ENCODE data around the gene TSSK3. TPM values are rescaled to one million over a fixed set of nuclear protein-coding genes. Genes with fewer than 3 reads are reported as not detected.

Gene TSSK3
- total RNA-seq, 1 experiment from 2014 or later: 3.9 TPM

DNA sequence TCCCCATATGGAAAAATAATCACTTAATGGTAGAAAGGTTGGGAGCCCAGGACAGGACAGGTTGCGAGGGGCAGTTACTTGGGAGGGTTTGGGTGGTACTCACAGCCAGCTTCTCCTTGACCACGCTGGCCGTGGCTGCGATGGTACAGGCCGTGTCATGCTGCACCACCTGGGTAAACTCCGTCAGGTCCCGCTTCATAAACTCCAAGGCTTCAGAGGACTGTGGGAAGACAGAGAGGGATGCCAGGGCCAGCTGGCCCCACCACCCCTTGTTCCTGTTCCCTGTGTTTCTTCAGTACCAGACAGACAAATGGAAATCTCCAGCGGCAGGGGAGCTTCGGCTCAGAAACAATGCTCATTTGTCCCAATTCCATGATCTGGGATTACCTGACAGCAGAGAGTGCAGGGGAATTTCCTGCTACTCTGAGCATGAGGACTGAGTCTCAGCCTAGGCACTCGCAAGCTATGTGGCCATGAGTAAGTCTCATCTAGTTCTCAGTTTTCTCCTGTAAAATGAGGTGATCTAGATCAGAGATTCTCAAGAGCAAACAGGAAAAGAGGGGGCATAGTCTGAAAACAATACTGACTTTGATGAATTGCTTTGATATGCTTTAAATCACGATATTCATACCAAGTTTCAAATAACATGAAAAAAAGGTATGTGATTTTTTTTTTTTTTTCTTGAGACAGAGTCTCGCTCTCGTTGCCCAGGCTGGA is 24.5 kb downstream of the TSSK3 start:
- no peak overlapping the region for H2AFZ ChIP-seq
- peaks cover 15% of the 10 kb centered on the region for H3K79me2 ChIP-seq (ENCODE audit: low read depth)
- intact Hi-C loops (cut with micrococcal nuclease; ENCODE audit: unreplicated experiment): no loop called here
- 0 out of 2 replicates have a peak, but pooled peaks cover 3% of the 10 kb centered on the region for H3F3A ChIP-seq (ENCODE audit: insufficient read depth, low read depth)
- CTCF ChIA-PET: no interaction called here
- peaks cover 32% of the 10 kb centered on the region for H3K36me3 ChIP-seq (ENCODE audit: low read depth)
- no peaks in the 10 kb centered on the region for H3K27me3 ChIP-seq (ENCODE audit: insufficient read depth, low read depth)
- no peak for DNase-seq
- H3K9me2 ChIP-seq (ENCODE audit: insufficient read depth): no peaks in the 10 kb centered on the region
- H4K20me1 ChIP-seq (ENCODE audit: insufficient read depth): peaks cover 4% of the 10 kb centered on the region
- POLR2A ChIA-PET (ENCODE audit: unreplicated experiment): no interaction called here
- no TSS peak for BruUV-seq (replicated peaks)
- no peak overlapping the region for H3K4me2 ChIP-seq
- no peaks in the 10 kb centered on the region for H3K4me1 ChIP-seq (replicated peaks; ENCODE audit: insufficient read depth)
- no peak overlapping the region for H3K27ac ChIP-seq
- H3K9me3 ChIP-seq (ENCODE audit: insufficient read depth, low read depth): no peaks in the 10 kb centered on the region
- no peak overlapping the region for H3K4me3 ChIP-seq
- TF ChIP-seq, protein P1, sequence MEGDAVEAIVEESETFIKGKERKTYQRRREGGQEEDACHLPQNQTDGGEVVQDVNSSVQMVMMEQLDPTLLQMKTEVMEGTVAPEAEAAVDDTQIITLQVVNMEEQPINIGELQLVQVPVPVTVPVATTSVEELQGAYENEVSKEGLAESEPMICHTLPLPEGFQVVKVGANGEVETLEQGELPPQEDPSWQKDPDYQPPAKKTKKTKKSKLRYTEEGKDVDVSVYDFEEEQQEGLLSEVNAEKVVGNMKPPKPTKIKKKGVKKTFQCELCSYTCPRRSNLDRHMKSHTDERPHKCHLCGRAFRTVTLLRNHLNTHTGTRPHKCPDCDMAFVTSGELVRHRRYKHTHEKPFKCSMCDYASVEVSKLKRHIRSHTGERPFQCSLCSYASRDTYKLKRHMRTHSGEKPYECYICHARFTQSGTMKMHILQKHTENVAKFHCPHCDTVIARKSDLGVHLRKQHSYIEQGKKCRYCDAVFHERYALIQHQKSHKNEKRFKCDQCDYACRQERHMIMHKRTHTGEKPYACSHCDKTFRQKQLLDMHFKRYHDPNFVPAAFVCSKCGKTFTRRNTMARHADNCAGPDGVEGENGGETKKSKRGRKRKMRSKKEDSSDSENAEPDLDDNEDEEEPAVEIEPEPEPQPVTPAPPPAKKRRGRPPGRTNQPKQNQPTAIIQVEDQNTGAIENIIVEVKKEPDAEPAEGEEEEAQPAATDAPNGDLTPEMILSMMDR (conservative IDR thresholded peaks at IDR 0.05): no peak
- no peak for TF ChIP-seq EZH2 (IDR thresholded peaks at IDR 0.05; ENCODE audit: low read depth)

DNA sequence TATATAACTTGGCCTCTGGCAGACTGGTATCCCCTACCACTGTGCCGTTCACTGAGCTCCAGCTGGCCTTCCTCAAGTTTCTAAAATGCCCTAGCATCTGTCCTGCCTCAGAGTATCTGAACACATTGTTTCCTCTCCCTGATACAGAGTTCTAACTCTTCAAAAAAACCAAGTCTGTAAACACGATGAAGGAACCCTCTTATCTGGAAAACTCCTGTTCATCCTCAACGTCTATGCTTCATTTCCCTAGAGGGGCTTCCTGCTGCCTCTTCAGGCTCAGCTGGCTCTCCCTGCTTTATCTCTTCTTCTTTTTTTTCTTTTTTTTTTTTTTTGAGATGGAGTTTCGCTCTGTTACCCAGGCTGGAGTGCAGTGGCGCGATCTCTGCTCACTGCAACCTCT is 26.3 kb downstream of the TSSK3 start:
- Histone ChIP-seq H4K20me1 (ENCODE audit: insufficient read depth) (peaks cover 6% of the 10 kb centered on the region), H3K27me3 (ENCODE audit: insufficient read depth, low read depth) (no peaks in the 10 kb centered on the region), H2AFZ (no peak overlapping the region), H3K79me2 (ENCODE audit: low read depth) (peaks cover 33% of the 10 kb centered on the region), H3K27ac (no peak overlapping the region), H3K9me2 (ENCODE audit: insufficient read depth) (no peaks in the 10 kb centered on the region), H3K36me3 (ENCODE audit: low read depth) (peaks cover 24% of the 10 kb centered on the region), H3K9me3 (ENCODE audit: insufficient read depth, low read depth) (no peaks in the 10 kb centered on the region), H3F3A (ENCODE audit: insufficient read depth, low read depth) (0 out of 2 replicates have a peak, but pooled peaks cover 3% of the 10 kb centered on the region), H3K4me1 (replicated peaks; ENCODE audit: insufficient read depth) (peaks cover 12% of the 10 kb centered on the region), H3K4me3 (no peak overlapping the region), H3K4me2 (no peak overlapping the region)
- CTCF ChIA-PET: no interaction called here
- TF ChIP-seq EZH2 (IDR thresholded peaks at IDR 0.05; ENCODE audit: low read depth): no peak
- TF ChIP-seq, protein P1 (conservative IDR thresholded peaks at IDR 0.05): no peak
- DNase-seq: no peak
- BruUV-seq (replicated peaks): no TSS peak
- intact Hi-C loops (cut with micrococcal nuclease; ENCODE audit: unreplicated experiment): no loop called here
- POLR2A ChIA-PET (ENCODE audit: unreplicated experiment): no interaction called here

DNA sequence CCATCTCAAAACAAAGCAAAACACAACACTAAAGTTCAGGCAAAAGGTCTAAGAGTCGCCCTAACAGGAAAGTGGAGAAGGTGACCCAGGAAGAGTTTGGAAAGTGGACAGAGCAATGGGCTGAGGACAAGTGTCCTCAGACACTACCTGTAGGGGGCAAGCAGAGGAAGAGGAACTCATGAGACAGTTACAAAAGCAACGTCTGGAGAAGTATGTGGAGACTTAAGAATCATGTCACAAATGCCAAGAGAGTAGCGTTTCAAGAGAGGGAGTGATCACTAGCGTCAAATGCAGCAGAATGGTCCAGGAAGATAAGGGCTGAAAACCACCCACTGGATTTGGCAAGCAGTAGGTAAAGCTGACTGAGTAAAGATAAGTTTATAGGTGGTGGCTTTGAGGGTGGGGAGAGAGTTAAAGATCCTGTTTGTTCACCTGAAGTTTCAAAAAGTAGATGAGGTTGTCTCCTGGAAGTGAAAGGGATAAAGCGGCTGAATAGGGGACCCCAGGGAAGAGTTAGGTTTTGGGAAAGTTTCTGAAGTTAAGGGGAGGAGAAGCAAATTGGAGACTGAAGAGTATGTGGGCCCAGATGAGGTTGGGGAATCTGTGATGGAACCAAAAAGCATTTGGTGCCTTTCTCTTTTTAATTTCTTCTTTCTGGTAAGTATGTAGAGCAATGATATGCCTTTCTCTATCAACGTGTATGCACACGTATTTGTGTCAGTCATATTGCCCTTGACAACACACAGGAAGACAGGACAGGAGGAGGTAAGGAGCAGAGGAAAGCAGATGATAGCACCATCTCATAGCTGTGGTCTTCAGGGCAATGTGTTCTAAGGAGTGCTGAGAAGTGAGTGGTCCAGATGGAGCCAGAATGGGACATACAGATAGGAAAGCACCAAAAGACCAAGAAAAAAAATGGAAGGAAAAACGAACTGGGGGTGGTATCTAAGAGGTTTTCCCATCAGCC is 28.8 kb downstream of the TSSK3 start:
- no peak for DNase-seq
- no peak overlapping the region for H2AFZ ChIP-seq
- H3K4me1 ChIP-seq (replicated peaks; ENCODE audit: insufficient read depth): peaks cover 22% of the 10 kb centered on the region
- no peaks in the 10 kb centered on the region for H3K9me2 ChIP-seq (ENCODE audit: insufficient read depth)
- no peaks in the 10 kb centered on the region for H3K9me3 ChIP-seq (ENCODE audit: insufficient read depth, low read depth)
- H3K4me2 ChIP-seq: no peak overlapping the region
- TF ChIP-seq EZH2 (IDR thresholded peaks at IDR 0.05; ENCODE audit: low read depth): no peak
- TF ChIP-seq, protein P1 (conservative IDR thresholded peaks at IDR 0.05): no peak
- no TSS peak for BruUV-seq (replicated peaks)
- H3K27ac ChIP-seq: no peak overlapping the region
- intact Hi-C loops (cut with micrococcal nuclease; ENCODE audit: unreplicated experiment): loop anchor here (10.0 kb wide), 1 partner anchor 166 kb away; the partner anchor contains the start of genes EIF3I and TMEM234
- H3K4me3 ChIP-seq: no peak overlapping the region
- ChIA-PET CTCF (interaction anchor here (0.6 to 0.7 kb wide), 2 partner anchors 23 to 128 kb away, joined by 3 read pairs; no protein-coding TSS in a partner anchor), POLR2A (ENCODE audit: unreplicated experiment) (no interaction called here)
- H3F3A ChIP-seq (ENCODE audit: insufficient read depth, low read depth): peaks cover 10% of the 10 kb centered on the region; the same call in 1 of the 2 replicates
- H4K20me1 ChIP-seq (ENCODE audit: insufficient read depth): peaks cover 6% of the 10 kb centered on the region
- peaks cover 38% of the 10 kb centered on the region for H3K79me2 ChIP-seq (ENCODE audit: low read depth)
- H3K27me3 ChIP-seq (ENCODE audit: insufficient read depth, low read depth): no peaks in the 10 kb centered on the region
- peaks cover 20% of the 10 kb centered on the region for H3K36me3 ChIP-seq (ENCODE audit: low read depth)
